Keratinocyte (primary cell): ENCODE measurements around the gene STK40. TPM values are rescaled to one million over a fixed set of nuclear protein-coding genes. Genes with fewer than 3 reads are reported as not detected.

Source experiments
- DNase-seq: peaks from one replicate; pipeline ENCODE4 v3.0.0-alpha.2; 2011; ENCODE audit warnings: low read depth, missing footprints, low spot score
- FAIRE-seq: peaks from 2 replicates; lab custom pipeline; 2011; peaks lifted over from hg19 to GRCh38; lab: Jason Lieb, UNC
- H2AFZ ChIP-seq: 2 replicates; pipeline ENCODE4 v1.6.0; 2012; ENCODE audit warnings: low read length, control low read depth, inconsistent platforms; ENCODE audit not compliant: control insufficient read depth
- H3K27ac ChIP-seq: 2 replicates; pipeline ENCODE4 v1.5.1; 2011; ENCODE audit warnings: low read length; ENCODE audit not compliant: control insufficient read depth, insufficient read depth
- H3K27me3 ChIP-seq: 3 replicates; pipeline ENCODE4 v1.6.0; 2011; ENCODE audit warnings: low read length; ENCODE audit not compliant: control insufficient read depth, insufficient read depth; ENCODE audit errors: extremely low read depth
- H3K36me3 ChIP-seq, 2 experiments: 2 replicates in 1 of 2; 3 replicates in 1 of 2; pipeline ENCODE4 v1.5.1; 2011; ENCODE audit warnings: low read length in 2 of 2, mild to moderate bottlenecking in 1 of 2; ENCODE audit not compliant: control insufficient read depth in 2 of 2, insufficient read depth in 2 of 2; ENCODE audit errors: extremely low read depth in 1 of 2
- H3K4me1 ChIP-seq: 3 replicates; pipeline ENCODE4 v1.5.1; 2011; ENCODE audit warnings: low read length; ENCODE audit not compliant: control insufficient read depth, insufficient read depth; ENCODE audit errors: extremely low read depth
- H3K4me2 ChIP-seq: 3 replicates; pipeline ENCODE4 v1.6.0; 2011; ENCODE audit warnings: low read depth, low read length; ENCODE audit not compliant: control insufficient read depth, insufficient read depth; ENCODE audit errors: extremely low read depth
- H3K4me3 ChIP-seq, 3 experiments: fragments of 200-600 bp in 1 of 3; sonication (generic) in 1 of 3; 2 replicates in 2 of 3; 3 replicates in 1 of 3; pipeline ENCODE4 v1.5.1; 2011 to 2016; ENCODE audit warnings: low read length in 3 of 3, mild to moderate bottlenecking in 3 of 3, control low read depth in 2 of 3, inconsistent platforms in 1 of 3, low read depth in 1 of 3, mixed read lengths in 1 of 3, mixed run types in 1 of 3, moderate library complexity in 1 of 3; ENCODE audit not compliant: control insufficient read depth in 2 of 3, insufficient read depth in 2 of 3; ENCODE audit errors: extremely low read depth in 1 of 3
- H3K79me2 ChIP-seq: 2 replicates; pipeline ENCODE4 v1.6.0; 2012; ENCODE audit warnings: low read length; ENCODE audit not compliant: control insufficient read depth, insufficient read depth
- H3K9ac ChIP-seq: 3 replicates; pipeline ENCODE4 v1.6.0; 2011; ENCODE audit warnings: low read length; ENCODE audit not compliant: control insufficient read depth, insufficient read depth; ENCODE audit errors: extremely low read depth
- H3K9me1 ChIP-seq: 3 replicates; pipeline ENCODE4 v1.6.0; 2011; ENCODE audit warnings: low read length; ENCODE audit not compliant: control insufficient read depth, insufficient read depth; ENCODE audit errors: extremely low read depth
- H3K9me3 ChIP-seq: 2 replicates; pipeline ENCODE4 v1.5.1; 2012; ENCODE audit warnings: low read depth, low read length; ENCODE audit not compliant: control insufficient read depth
- H4K20me1 ChIP-seq: 3 replicates; pipeline ENCODE4 v1.6.0; 2011; ENCODE audit warnings: low read length; ENCODE audit not compliant: control insufficient read depth, insufficient read depth; ENCODE audit errors: extremely low read depth
- EZH2 ChIP-seq: IDR thresholded peaks from one replicate; pipeline ENCODE4 v1.6.1; 2012; ENCODE audit warnings: inconsistent platforms, mild to moderate bottlenecking, low read length, moderate library complexity
- dilution Hi-C: fragments of 300-500 bp; cut with MboI; formaldehyde crosslinking; loops from one replicate; pipeline ENCODE4 v1.7.0; 2020; ENCODE audit warnings: low sequenced_read_pairs; ENCODE audit not compliant: extremely low pct_ligation_motif_present
- polyA plus RNA-seq, 5 experiments: library from polyadenylated mRNA; depleted of rRNA in 3 of 5; stranded (reverse) in 3 of 5; stranded (forward) in 1 of 5; unstranded in 1 of 5; fragments of >200 nt; gene quantifications; 1 replicate in 1 of 5; 2 replicates in 3 of 5; 3 replicates in 1 of 5; pipeline versions ENCODE4 v1.2.1 to v1.2.3, GENCODE V29; 2011 to 2012; ENCODE audit warnings: missing spikeins in 2 of 5, low read depth in 1 of 5, low replicate concordance in 1 of 5
- TF ChIP-seq, protein P1 (sequence below), 3 experiments: IDR thresholded peaks in 1 of 3; conservative IDR thresholded peaks in 1 of 3; optimal IDR thresholded peaks in 1 of 3; 2 replicates in 2 of 3; 3 replicates in 1 of 3; pipeline versions ENCODE3 to v1.5.1; 2011; ENCODE audit warnings: low read length in 3 of 3, mild to moderate bottlenecking in 3 of 3, moderate library complexity in 2 of 3, control low read depth in 1 of 3, inconsistent platforms in 1 of 3; ENCODE audit not compliant: insufficient read depth in 2 of 3; ENCODE audit errors: extremely low read depth in 1 of 3

Gene STK40
- polyA plus RNA-seq, 1 donor (not counting 4 experiments of a cell fraction or from before 2014, with no cell fraction given) = 10.4 TPM

DNA sequence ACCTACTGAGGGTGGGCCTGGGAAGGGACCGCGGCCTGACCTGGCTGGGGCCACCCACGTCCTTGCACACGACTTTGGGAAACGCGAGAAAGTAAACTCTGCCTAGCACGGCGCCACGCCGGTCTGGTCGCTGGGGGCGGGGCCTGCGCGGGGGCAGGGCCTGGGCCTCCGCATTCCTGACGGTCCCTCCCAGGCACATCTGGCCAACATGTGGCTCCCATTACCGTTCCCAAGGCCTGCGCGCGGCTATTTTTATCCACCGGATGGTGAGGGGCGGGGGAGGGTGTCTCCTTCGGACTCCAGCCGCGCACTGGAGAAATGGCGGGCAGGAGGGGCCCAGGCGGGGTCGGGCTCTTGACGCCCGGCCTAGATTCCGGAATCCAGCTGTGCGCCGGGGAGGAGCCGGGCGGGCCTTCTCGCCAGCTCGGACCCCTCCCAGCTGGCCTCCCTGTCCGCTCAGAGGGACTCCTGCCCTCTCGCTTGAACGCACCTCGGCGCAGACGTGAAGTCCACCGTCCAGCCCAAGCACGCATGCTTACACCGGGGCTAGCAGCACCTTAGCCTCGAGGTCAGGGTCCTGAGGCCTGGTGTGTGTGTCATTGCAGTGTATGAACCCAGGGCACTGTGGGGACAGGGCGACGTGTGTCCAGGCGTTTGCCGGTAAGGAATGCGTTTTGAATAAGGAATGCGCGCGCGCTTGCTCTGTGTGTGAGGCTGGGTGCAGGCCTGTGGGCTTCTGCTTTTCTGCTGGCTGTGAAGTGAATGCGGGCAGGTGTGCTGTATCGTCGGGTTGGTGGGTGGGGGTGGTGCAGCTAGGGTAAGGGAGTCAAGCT lies 64.4 kb downstream of the STK40 start:
- peaks cover 1% of the 10 kb centered on the region for H3K4me1 ChIP-seq
- no peak overlapping the region for H3K27ac ChIP-seq
- no peaks in the 10 kb centered on the region for H3K9me3 ChIP-seq
- peaks cover 4% of the 10 kb centered on the region in 2 experiments for H3K36me3 ChIP-seq
- no peaks in the 10 kb centered on the region for H3K27me3 ChIP-seq
- no peak overlapping the region for H2AFZ ChIP-seq
- no peak overlapping the region for H3K4me2 ChIP-seq
- H3K79me2 ChIP-seq = no peaks in the 10 kb centered on the region
- dilution Hi-C loops = no loop called here
- DNase-seq = no peak
- H3K9ac ChIP-seq = no peak overlapping the region
- no peak overlapping the region for H3K4me3 ChIP-seq
- no peak for FAIRE-seq
- H3K9me1 ChIP-seq = no peaks in the 10 kb centered on the region
- H4K20me1 ChIP-seq = no peaks in the 10 kb centered on the region
- TF ChIP-seq, protein P1, sequence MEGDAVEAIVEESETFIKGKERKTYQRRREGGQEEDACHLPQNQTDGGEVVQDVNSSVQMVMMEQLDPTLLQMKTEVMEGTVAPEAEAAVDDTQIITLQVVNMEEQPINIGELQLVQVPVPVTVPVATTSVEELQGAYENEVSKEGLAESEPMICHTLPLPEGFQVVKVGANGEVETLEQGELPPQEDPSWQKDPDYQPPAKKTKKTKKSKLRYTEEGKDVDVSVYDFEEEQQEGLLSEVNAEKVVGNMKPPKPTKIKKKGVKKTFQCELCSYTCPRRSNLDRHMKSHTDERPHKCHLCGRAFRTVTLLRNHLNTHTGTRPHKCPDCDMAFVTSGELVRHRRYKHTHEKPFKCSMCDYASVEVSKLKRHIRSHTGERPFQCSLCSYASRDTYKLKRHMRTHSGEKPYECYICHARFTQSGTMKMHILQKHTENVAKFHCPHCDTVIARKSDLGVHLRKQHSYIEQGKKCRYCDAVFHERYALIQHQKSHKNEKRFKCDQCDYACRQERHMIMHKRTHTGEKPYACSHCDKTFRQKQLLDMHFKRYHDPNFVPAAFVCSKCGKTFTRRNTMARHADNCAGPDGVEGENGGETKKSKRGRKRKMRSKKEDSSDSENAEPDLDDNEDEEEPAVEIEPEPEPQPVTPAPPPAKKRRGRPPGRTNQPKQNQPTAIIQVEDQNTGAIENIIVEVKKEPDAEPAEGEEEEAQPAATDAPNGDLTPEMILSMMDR (optimal IDR thresholded peaks at IDR 0.05 in 1 of 3, IDR thresholded peaks at IDR 0.05 in 1 of 3, conservative IDR thresholded peaks at IDR 0.05 in 1 of 3; ENCODE audit: extremely low read depth in 1 of 3, insufficient read depth in 2 of 3, low read length in 3 of 3) = no peak
- no peak for TF ChIP-seq EZH2

DNA sequence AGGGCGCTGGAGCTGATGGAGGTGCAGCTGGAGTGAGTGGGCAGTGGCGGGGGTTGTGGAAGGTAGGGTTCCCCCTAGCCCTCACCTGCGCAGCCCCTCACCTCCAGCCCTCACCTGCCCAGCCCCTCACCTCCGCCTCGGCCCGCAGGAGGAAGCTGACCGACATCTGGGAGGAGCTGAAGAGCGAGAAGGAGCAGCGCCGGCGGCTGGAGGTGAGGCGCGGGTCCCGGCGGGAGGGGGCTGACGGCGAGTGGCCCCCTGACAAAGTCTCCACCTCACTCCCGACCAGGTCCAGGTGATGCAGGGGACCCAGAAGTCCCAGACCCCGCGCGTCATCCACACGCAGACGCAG lies 65.0 kb downstream of the STK40 start:
- TF ChIP-seq EZH2 = no peak
- TF ChIP-seq, protein P1 (optimal IDR thresholded peaks at IDR 0.05 in 1 of 3, IDR thresholded peaks at IDR 0.05 in 1 of 3, conservative IDR thresholded peaks at IDR 0.05 in 1 of 3; ENCODE audit: extremely low read depth in 1 of 3, insufficient read depth in 2 of 3, low read length in 3 of 3) = no peak
- no peaks in the 10 kb centered on the region for H3K9me3 ChIP-seq
- no peaks in the 10 kb centered on the region for H4K20me1 ChIP-seq
- DNase-seq (no peak), FAIRE-seq (no peak)
- no peak overlapping the region for H2AFZ ChIP-seq
- H3K27ac ChIP-seq = no peak overlapping the region
- dilution Hi-C loops = no loop called here
- no peak overlapping the region for H3K4me3 ChIP-seq
- H3K9ac ChIP-seq = no peak overlapping the region
- no peaks in the 10 kb centered on the region for H3K27me3 ChIP-seq
- H3K4me1 ChIP-seq = no peaks in the 10 kb centered on the region
- no peaks in the 10 kb centered on the region for H3K9me1 ChIP-seq
- H3K79me2 ChIP-seq = no peaks in the 10 kb centered on the region
- no peak overlapping the region for H3K4me2 ChIP-seq
- H3K36me3 ChIP-seq = peaks cover 4% of the 10 kb centered on the region in 2 experiments
